ENCODE data around the gene TRIM44.

DNA sequence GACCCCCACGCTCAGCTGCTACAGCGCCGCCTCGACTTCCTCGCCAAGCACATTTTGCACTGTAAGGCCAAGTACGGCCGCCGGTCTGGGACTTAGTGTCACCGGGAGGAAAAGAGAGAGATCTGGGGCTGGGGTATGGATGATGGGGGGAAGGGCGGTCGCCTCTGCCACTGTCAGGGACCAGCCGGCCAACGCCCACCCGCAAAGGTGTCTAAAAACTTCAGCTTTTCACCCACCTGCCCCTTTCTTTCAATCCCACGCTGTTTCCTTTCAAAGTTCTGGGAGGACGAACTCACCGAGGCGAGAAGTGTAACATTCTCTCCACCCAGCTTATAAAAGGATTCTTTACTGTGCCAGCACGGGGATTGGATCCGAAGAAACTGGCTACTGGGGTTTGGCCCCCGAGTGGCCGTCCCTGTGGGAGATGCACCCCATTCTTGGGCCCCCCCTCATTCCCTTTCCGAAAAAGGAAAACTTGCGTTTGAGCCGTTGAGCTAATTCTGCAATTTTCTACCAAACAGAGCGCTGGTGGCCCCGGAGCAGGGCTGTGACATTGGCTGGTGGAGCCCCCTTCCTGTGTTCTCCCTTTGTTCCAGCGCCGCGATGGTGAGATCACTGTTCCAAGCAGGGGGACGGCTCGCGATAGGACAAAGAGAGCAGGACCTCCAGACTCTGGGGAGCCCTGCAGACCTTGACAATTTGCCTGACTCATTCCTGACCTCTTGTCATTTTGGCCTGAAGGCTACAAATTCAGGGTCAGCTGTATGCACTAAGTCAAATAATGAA is 42.5 kb upstream of the TRIM44 start:
- no peak for TF ChIP-seq POLR2A (IDR thresholded peaks at IDR 0.05; ENCODE audit: low read length)
- TF ChIP-seq GATA1 (IDR thresholded peaks at IDR 0.05; ENCODE audit: low read depth, low read length), result no peak
